Neural progenitor cell (in vitro differentiated cells): Measurements from ENCODE around the gene PRPF40A. TPM values are rescaled to one million over a fixed set of nuclear protein-coding genes. Genes with fewer than 3 reads are reported as not detected.

Source experiments
- DNase-seq: peaks from one replicate; pipeline ENCODE4 v3.0.0-alpha.2; 2016; ENCODE audit warnings: low spot score
- H2AFZ ChIP-seq: fragments of 200-600 bp; sonication (generic); replicated peaks from 2 replicates; pipeline ENCODE4 v1.6.1; 2016; ENCODE audit warnings: antibody characterized with exemption
- H3F3A ChIP-seq: fragments of 200-600 bp; sonication (generic); 2 replicates; pipeline ENCODE4 v1.6.1; 2016; ENCODE audit warnings: antibody characterized with exemption, low read depth
- H3K27ac ChIP-seq: fragments of 200-600 bp; sonication (generic); 2 replicates; pipeline ENCODE4 v1.5.1; 2016; ENCODE audit warnings: mild to moderate bottlenecking
- H3K27me3 ChIP-seq: fragments of 200-600 bp; sonication (generic); 2 replicates; pipeline ENCODE4 v1.6.1; 2016; ENCODE audit warnings: mild to moderate bottlenecking, moderate library complexity
- H3K36me3 ChIP-seq: fragments of 200-600 bp; sonication (generic); 2 replicates; pipeline ENCODE4 v1.5.1; 2016
- H3K4me1 ChIP-seq: fragments of 200-600 bp; sonication (generic); 2 replicates; pipeline ENCODE4 v1.6.1; 2016; ENCODE audit warnings: mixed run types
- H3K4me2 ChIP-seq: fragments of 200-600 bp; sonication (generic); 2 replicates; pipeline ENCODE4 v1.6.1; 2016
- H3K4me3 ChIP-seq: fragments of 200-600 bp; sonication (generic); 2 replicates; pipeline ENCODE4 v1.5.1; 2016
- H3K79me2 ChIP-seq: fragments of 200-600 bp; sonication (generic); 2 replicates; pipeline ENCODE4 v1.6.1; 2016; ENCODE audit warnings: low read depth
- H3K9ac ChIP-seq: fragments of 200-600 bp; sonication (generic); 2 replicates; pipeline ENCODE4 v1.6.1; 2016
- H3K9me3 ChIP-seq: fragments of 200-600 bp; sonication (generic); 2 replicates; pipeline ENCODE4 v1.5.1; 2016; ENCODE audit warnings: low read depth
- H4K20me1 ChIP-seq: fragments of 200-600 bp; sonication (generic); 2 replicates; pipeline ENCODE4 v1.6.1; 2016; ENCODE audit warnings: low read depth
- H3K27ac Mint-ChIP-seq: 3 replicates; pipeline ENCODE4 v1.8.0; 2021; ENCODE audit warnings: mixed read lengths
- H3K27me3 Mint-ChIP-seq: 2 replicates; pipeline ENCODE4 v1.8.0; 2022; ENCODE audit warnings: low read depth, mild to moderate bottlenecking, inconsistent platforms, moderate library complexity, mixed read lengths; ENCODE audit not compliant: insufficient read depth
- H3K36me3 Mint-ChIP-seq: 3 replicates; pipeline ENCODE4 v1.8.0; 2021; ENCODE audit warnings: mixed read lengths
- H3K4me1 Mint-ChIP-seq: 3 replicates; pipeline ENCODE4 v1.8.0; 2021; ENCODE audit warnings: mixed read lengths
- H3K4me3 Mint-ChIP-seq: 3 replicates; pipeline ENCODE4 v1.8.0; 2021; ENCODE audit warnings: mild to moderate bottlenecking, moderate library complexity, mixed read lengths
- H3K9me3 Mint-ChIP-seq: 3 replicates; pipeline ENCODE4 v1.8.0; 2020; ENCODE audit warnings: mixed read lengths
- CTCF ChIP-seq: fragments of 200-600 bp; sonication (generic); IDR thresholded peaks from 2 replicates; pipeline ENCODE4 v1.5.1; 2017; ENCODE audit warnings: antibody characterized with exemption, mild to moderate bottlenecking
- EZH2 ChIP-seq: fragments of 200-600 bp; sonication (generic); IDR thresholded peaks from 2 replicates; pipeline ENCODE4 v1.6.1; 2017; ENCODE audit warnings: antibody characterized with exemption, mild to moderate bottlenecking, moderate library complexity
- EZH2phosphoT487 ChIP-seq: fragments of 200-600 bp; sonication (generic); IDR thresholded peaks from 2 replicates; pipeline ENCODE4 v1.6.1; 2017; ENCODE audit warnings: antibody characterized with exemption
- total RNA-seq: library from RNA; depleted of rRNA; stranded (reverse); fragments of >200 nt; gene quantifications from 2 replicates; pipeline ENCODE4 v1.2.3, GENCODE V29; 2015; ENCODE audit warnings: low replicate concordance

Gene PRPF40A
- total RNA-seq, 1 donor from 2014 or later, result 257 TPM

GRCh38 chr2:152718076-152718908, 1.0 kb upstream of the PRPF40A start, which contains the start of gene ARL6IP6:
Gene ARL6IP6 (plus strand): TSS chr2:152718620. CDS start chr2:152718625, 5 bp downstream.
- H3K27ac Mint-ChIP-seq, result peak within 1 kb of the TSS; percentile 99
- Histone ChIP-seq H3K4me2 (peak within 1 kb of the TSS; percentile 93), H3K9ac (peak within 1 kb of the TSS; percentile 84), H3K4me1 (peaks cover 21% of the 10 kb centered on the region), H3K79me2 (peaks cover 86% of the 10 kb centered on the region), H2AFZ (peak within 1 kb of the TSS; percentile 96), H3K9me3 (no peaks in the 10 kb centered on the region), H3K36me3 (peaks cover 22% of the 10 kb centered on the region), H4K20me1 (peaks cover 83% of the 10 kb centered on the region), H3K4me3 (peak within 1 kb of the TSS; percentile 91), H3K27me3 (no peaks in the 10 kb centered on the region), H3F3A (peaks cover 16% of the 10 kb centered on the region), H3K27ac (peak within 1 kb of the TSS; percentile 97)
- H3K36me3 Mint-ChIP-seq, result peaks cover 18% of the 10 kb centered on the region
- peaks cover 3% of the 10 kb centered on the region for H3K27me3 Mint-ChIP-seq
- no peaks in the 10 kb centered on the region for H3K9me3 Mint-ChIP-seq
- TF ChIP-seq EZH2 (no peak), CTCF (no peak), EZH2phosphoT487 (no peak)
- peak within 1 kb of the TSS; percentile 100 for H3K4me3 Mint-ChIP-seq
- H3K4me1 Mint-ChIP-seq, result peaks cover 35% of the 10 kb centered on the region
- peak; percentile 97 for DNase-seq

- Histone ChIP-seq H3K79me2 (peaks cover 86% of the 10 kb centered on the region), H3K4me1 (peaks cover 21% of the 10 kb centered on the region), H3K36me3 (peaks cover 31% of the 10 kb centered on the region), H3K4me2 (peak overlapping the region; percentile 85), H3K9me3 (no peaks in the 10 kb centered on the region), H3K4me3 (peak overlapping the region; percentile 91), H3F3A (peaks cover 16% of the 10 kb centered on the region), H4K20me1 (peaks cover 83% of the 10 kb centered on the region), H3K27ac (peak overlapping the region; percentile 83), H2AFZ (peak overlapping the region; percentile 63), H3K9ac (peak overlapping the region; percentile 92), H3K27me3 (no peaks in the 10 kb centered on the region)
- Mint-ChIP-seq H3K27ac (peak overlapping the region; percentile 96), H3K4me1 (peaks cover 35% of the 10 kb centered on the region), H3K4me3 (peak overlapping the region; percentile 100), H3K27me3 (peaks cover 3% of the 10 kb centered on the region), H3K36me3 (peaks cover 23% of the 10 kb centered on the region), H3K9me3 (no peaks in the 10 kb centered on the region)
- peak; percentile 72 for DNase-seq
- TF ChIP-seq EZH2, result no peak
Observed at GRCh38 chr2:152716805-152717227, 445 bp downstream of the PRPF40A start.

GRCh38 chr2:152715854-152716428, 1.3 kb downstream of the PRPF40A start:
- H3K9me3 ChIP-seq, result no peaks in the 10 kb centered on the region
- H3K36me3 Mint-ChIP-seq, result peaks cover 28% of the 10 kb centered on the region
- H3K4me1 ChIP-seq, result peaks cover 21% of the 10 kb centered on the region
- H3K27me3 ChIP-seq, result no peaks in the 10 kb centered on the region
- H2AFZ ChIP-seq, result no peak overlapping the region
- H4K20me1 ChIP-seq, result peaks cover 82% of the 10 kb centered on the region
- H3K27me3 Mint-ChIP-seq, result peaks cover 3% of the 10 kb centered on the region
- H3K9me3 Mint-ChIP-seq, result no peaks in the 10 kb centered on the region
- peak overlapping the region; percentile 91 for H3K4me3 ChIP-seq
- H3K79me2 ChIP-seq, result peaks cover 86% of the 10 kb centered on the region
- H3K9ac ChIP-seq, result peak overlapping the region; percentile 92
- H3K4me3 Mint-ChIP-seq, result peak overlapping the region; percentile 100
- H3K36me3 ChIP-seq, result peaks cover 36% of the 10 kb centered on the region
- DNase-seq, result peak; percentile 73
- TF ChIP-seq CTCF (peak; percentile 82), EZH2 (no peak), EZH2phosphoT487 (no peak)
- H3K27ac ChIP-seq, result no peak overlapping the region
- H3K4me2 ChIP-seq, result peak overlapping the region; percentile 85
- no peak overlapping the region for H3K27ac Mint-ChIP-seq
- peaks cover 27% of the 10 kb centered on the region for H3K4me1 Mint-ChIP-seq
- peaks cover 16% of the 10 kb centered on the region for H3F3A ChIP-seq
